ENCODE measurements around the gene FAR2.

GRCh38 chr12:29320295-29321085, 171.4 kb downstream of the FAR2 start:
- TF ChIP-seq CTCF (IDR thresholded peaks at IDR 0.05) (no peak), POLR2A (IDR thresholded peaks at IDR 0.05) (no peak)
